MCF 10A (cell line): Measurements from ENCODE around the gene CYP2C19. TPM values are rescaled to one million over a fixed set of nuclear protein-coding genes. Genes with fewer than 3 reads are reported as not detected.
"Not testable (repeated sequence)": the region's sequence is repeated elsewhere in the genome, so short reads cannot be mapped to it uniquely, and the experiment has no call there.

Experiments used
- BruUV-seq: library from RNA; stranded (reverse); fragments of 400-500 nt; replicated peaks from 2 replicates; lab custom pipeline; 2021; lab: Mats Ljungman, UMichigan
- CTCF ChIA-PET: fragments of 300-600 bp; sonication (Branson Sonifier 250); formaldehyde crosslinking; extraction: SDS; loops from one replicate; lab custom pipeline; 2021; ENCODE audit warnings: antibody characterized with exemption, inconsistent platforms; lab: Yijun Ruan, JAX
- POLR2A ChIA-PET: fragments of 300-600, 350-650 bp; sonication (Branson Sonifier 250); formaldehyde crosslinking; extraction: SDS; loops from one replicate; lab custom pipeline; 2020; ENCODE audit warnings: antibody characterized with exemption, inconsistent platforms; lab: Yijun Ruan, JAX
- DNase-seq: peaks from one replicate; pipeline ENCODE4 v3.0.0-alpha.2; 2018; ENCODE audit not compliant: unreplicated experiment
- H3K27ac Mint-ChIP-seq: one replicate; pipeline ENCODE4 v1.8.0; 2022; ENCODE audit warnings: mild to moderate bottlenecking, low read depth, mixed read lengths; ENCODE audit not compliant: unreplicated experiment
- H3K27me3 Mint-ChIP-seq: one replicate; pipeline ENCODE4 v1.8.0; 2022; ENCODE audit warnings: mixed read lengths; ENCODE audit not compliant: insufficient read depth, unreplicated experiment
- H3K36me3 Mint-ChIP-seq: one replicate; pipeline ENCODE4 v1.8.0; 2022; ENCODE audit warnings: mild to moderate bottlenecking, moderate library complexity, mixed read lengths; ENCODE audit not compliant: insufficient read depth, unreplicated experiment
- H3K4me1 Mint-ChIP-seq: one replicate; pipeline ENCODE4 v1.8.0; 2022; ENCODE audit warnings: mixed read lengths; ENCODE audit not compliant: insufficient read depth, unreplicated experiment
- H3K4me3 Mint-ChIP-seq: one replicate; pipeline ENCODE4 v1.8.0; 2022; ENCODE audit warnings: mild to moderate bottlenecking, moderate library complexity, mixed read lengths; ENCODE audit not compliant: unreplicated experiment
- H3K9me3 Mint-ChIP-seq: one replicate; pipeline ENCODE4 v1.8.0; 2022; ENCODE audit warnings: mixed read lengths; ENCODE audit not compliant: unreplicated experiment
- CTCF ChIP-seq: fragments of 200-600 bp; IDR thresholded peaks from one replicate; pipeline ENCODE4 v1.8.0; 2022; ENCODE audit warnings: antibody characterized with exemption, mild to moderate bottlenecking; ENCODE audit not compliant: unreplicated experiment
- intact Hi-C: fragments of 100-400 bp; cut with micrococcal nuclease; formaldehyde crosslinking; loops from 2 replicates; pipeline ENCODE4 v1.14.1; 2022
- total RNA-seq: library from RNA; stranded (reverse); gene quantifications from 2 replicates; pipeline ENCODE4 v1.2.3, GENCODE V29; 2022

CYP2C19 gene
- total RNA-seq, 1 experiment from 2014 or later = not detected

GRCh38 chr10:94803307-94803706 is 40.8 kb downstream of the CYP2C19 start:
- ChIA-PET CTCF (interaction anchor here (0.6 to 0.9 kb wide), 2 partner anchors 17 to 101 kb away, joined by 3 to 4 read pairs; no protein-coding TSS in a partner anchor), POLR2A (no interaction called here)
- H3K4me1 Mint-ChIP-seq = no peaks in the 10 kb centered on the region
- H3K27ac Mint-ChIP-seq = no peak overlapping the region
- intact Hi-C loops = no loop called here
- no peaks in the 10 kb centered on the region for H3K36me3 Mint-ChIP-seq
- H3K4me3 Mint-ChIP-seq = no peak overlapping the region
- DNase-seq = no peak
- peaks cover 28% of the 10 kb centered on the region for H3K9me3 Mint-ChIP-seq
- TF ChIP-seq CTCF = no peak
- no peaks in the 10 kb centered on the region for H3K27me3 Mint-ChIP-seq
- no TSS peak for BruUV-seq

GRCh38 chr10:94830025-94830424 is 67.5 kb downstream of the CYP2C19 start:
- H3K27ac Mint-ChIP-seq, BruUV-seq: not testable (repeated sequence)

GRCh38 chr10:94846204-94846603 is 83.7 kb downstream of the CYP2C19 start:
- ChIA-PET POLR2A (no interaction called here), CTCF (no interaction called here)
- Mint-ChIP-seq H3K27me3 (no peaks in the 10 kb centered on the region), H3K4me3 (no peak overlapping the region), H3K9me3 (no peaks in the 10 kb centered on the region), H3K4me1 (no peaks in the 10 kb centered on the region), H3K27ac (no peak overlapping the region), H3K36me3 (no peaks in the 10 kb centered on the region)
- TF ChIP-seq CTCF = no peak
- no TSS peak for BruUV-seq
- intact Hi-C loops = no loop called here
- no peak for DNase-seq

More at GRCh38 chr10:94830025-94830424, 67.5 kb downstream of the CYP2C19 start:
- H3K9me3 Mint-ChIP-seq = peaks cover 21% of the 10 kb centered on the region
- intact Hi-C loops, H3K4me1 Mint-ChIP-seq, DNase-seq, H3K4me3 Mint-ChIP-seq, CTCF ChIA-PET, H3K36me3 Mint-ChIP-seq, H3K27me3 Mint-ChIP-seq, POLR2A ChIA-PET: not testable (repeated sequence)

GRCh38 chr10:94850766-94851165 is 88.3 kb downstream of the CYP2C19 start:
- intact Hi-C loops = no loop called here
- Mint-ChIP-seq H3K4me1 (no peaks in the 10 kb centered on the region), H3K9me3 (no peaks in the 10 kb centered on the region), H3K36me3 (no peaks in the 10 kb centered on the region), H3K4me3 (no peak overlapping the region), H3K27me3 (no peaks in the 10 kb centered on the region), H3K27ac (no peak overlapping the region)
- no peak for DNase-seq
- ChIA-PET CTCF (no interaction called here), POLR2A (no interaction called here)
- no peak for TF ChIP-seq CTCF
- BruUV-seq = no TSS peak

GRCh38 chr10:94851263-94851662 is 88.8 kb downstream of the CYP2C19 start:
- Mint-ChIP-seq H3K27ac (no peak overlapping the region), H3K9me3 (no peaks in the 10 kb centered on the region)
- POLR2A ChIA-PET = no interaction called here

More at GRCh38 chr10:94851263-94851662, 88.8 kb downstream of the CYP2C19 start:
- no peak for TF ChIP-seq CTCF
- Mint-ChIP-seq H3K4me3 (no peak overlapping the region), H3K4me1 (no peaks in the 10 kb centered on the region), H3K27me3 (no peaks in the 10 kb centered on the region), H3K36me3 (no peaks in the 10 kb centered on the region)
- intact Hi-C loops = no loop called here
- DNase-seq = no peak
- CTCF ChIA-PET = no interaction called here
- BruUV-seq = no TSS peak
